Body of pancreas (tissue), 4 donors: ENCODE results near the gene TRPC1. TPM values are rescaled to one million over a fixed set of nuclear protein-coding genes. Genes with fewer than 3 reads are reported as not detected.

Source experiments
- ATAC-seq: fragments of 150-250 bp; one replicate; pipeline ENCODE4 v1.9.1; 2016
- DNase-seq, 4 donors: peaks; one replicate each; pipeline ENCODE4 v3.0.0-alpha.2; 2019
- H3K27ac ChIP-seq, 4 donors: fragments of 200-600 bp; sonication (generic); 1 replicate in 3 of 4; 2 replicates in 1 of 4; pipeline versions ENCODE4 v1.5.1 to v1.6.1; 2016 to 2019; ENCODE audit warnings: mild to moderate bottlenecking in 1 of 4, mixed read lengths in 1 of 4, moderate library complexity in 1 of 4
- H3K27me3 ChIP-seq, 2 donors: fragments of 200-600 bp; sonication (generic); one replicate each; pipeline ENCODE4 v1.6.0; 2016; ENCODE audit warnings: mild to moderate bottlenecking in 1 of 2
- H3K36me3 ChIP-seq, 2 donors: fragments of 200-600 bp; sonication (generic); replicated peaks in 1 of 2; 2 replicates each; pipeline ENCODE4 v1.5.1; 2016; ENCODE audit warnings: low read depth in 2 of 2; ENCODE audit not compliant: insufficient read depth in 1 of 2
- H3K4me1 ChIP-seq: fragments of 200-600 bp; sonication (generic); one replicate; pipeline ENCODE4 v1.6.0; 2016
- H3K4me3 ChIP-seq, 2 donors: fragments of 200-600 bp; sonication (generic); 1 replicate in 1 of 2; 2 replicates in 1 of 2; pipeline ENCODE4 v1.5.1; 2016 to 2019
- H3K9me3 ChIP-seq, 3 donors: fragments of 200-600 bp; sonication (generic); 1 replicate in 2 of 3; 2 replicates in 1 of 3; pipeline ENCODE4 v1.5.1; 2016
- CTCF ChIP-seq, 7 experiments: fragments of 450-650 bp in 4 of 7; fragments of 200-600 bp in 3 of 7; sonication (generic) in 3 of 7; IDR thresholded peaks; one replicate each; pipeline ENCODE4 v1.5.1; 2016 to 2019; ENCODE audit warnings: antibody characterized with exemption in 7 of 7
- POLR2A ChIP-seq, 3 donors: fragments of 450-650 bp; IDR thresholded peaks; one replicate each; pipeline ENCODE4 v1.6.1; 2016; ENCODE audit warnings: antibody characterized with exemption in 3 of 3, mild to moderate bottlenecking in 2 of 3
- WGBS, 2 donors: methylation state at CpG; one replicate each; pipeline ENCODE4 v1.1.5; 2017; 5-methylcytosine and 5-hydroxymethylcytosine counted together
- intact Hi-C: fragments of 100-400 bp; cut with DNase I; formaldehyde crosslinking; loops from one replicate; pipeline ENCODE4 v1.15.1; 2023
- total RNA-seq, 2 donors: library from RNA; depleted of rRNA; stranded (reverse); fragments of >200 nt; gene quantifications; one replicate each; pipeline ENCODE4 v1.1.0, GENCODE V29; 2016

TRPC1 gene
- total RNA-seq: 1 to 10 TPM; 6.9 to 7.5 TPM

GRCh38 chr3:142723968-142724681, at the start of gene TRPC1:
Gene TRPC1, plus strand, starts transcription at chr3:142724034. Its CDS starts 526 bp downstream, at chr3:142724560.
- TF ChIP-seq CTCF (IDR thresholded peaks at IDR 0.05) (no peak), POLR2A (IDR thresholded peaks at IDR 0.05) (peak; percentile 50 to 59 (median 55))
- Histone ChIP-seq H3K4me1 (peaks cover 10% of the 10 kb centered on the region), H3K27me3 (no peaks in the 10 kb centered on the region), H3K9me3 (no peaks in the 10 kb centered on the region), H3K27ac (peak within 1 kb of the TSS in 3 of 4 donors; percentile 44 to 77 (median 66)), H3K4me3 (peak within 1 kb of the TSS; percentile 34 to 65), H3K36me3 (no peaks in the 10 kb centered on the region)
- peak; percentile 59 to 72 (median 69) for DNase-seq
- 1% methylated on average over 25 to 58 of the region's 73 CpGs for WGBS, 2 donors
- ATAC-seq: peak; percentile 95
- intact Hi-C loops: no loop called here

- TF ChIP-seq POLR2A (IDR thresholded peaks at IDR 0.05) (no peak), CTCF (IDR thresholded peaks at IDR 0.05) (no peak)
- Histone ChIP-seq H3K4me3 (no peak overlapping the region), H3K9me3 (no peaks in the 10 kb centered on the region), H3K27me3 (no peaks in the 10 kb centered on the region), H3K4me1 (no peaks in the 10 kb centered on the region), H3K27ac (no peak overlapping the region), H3K36me3 (no peaks in the 10 kb centered on the region)
- 84 to 89% methylated on average over 2 of the region's 2 CpGs for WGBS, 2 donors
- no peak for ATAC-seq
- no peak for DNase-seq
- intact Hi-C loops: no loop called here
Measured at GRCh38 chr3:142676151-142676550, 47.7 kb upstream of the TRPC1 start.

GRCh38 chr3:142680710-142681109, 43.1 kb upstream of the TRPC1 start:
- H3K4me1 ChIP-seq: no peaks in the 10 kb centered on the region
- no peak overlapping the region for H3K4me3 ChIP-seq
- no peaks in the 10 kb centered on the region for H3K36me3 ChIP-seq
- ATAC-seq: peak; percentile 42
- no peak overlapping the region for H3K27ac ChIP-seq
- no peak for TF ChIP-seq POLR2A (IDR thresholded peaks at IDR 0.05)
- TF ChIP-seq CTCF (IDR thresholded peaks at IDR 0.05): peak in 4 of 7 experiments; percentile 35 to 52 (median 43)
- intact Hi-C loops: no loop called here
- no peaks in the 10 kb centered on the region for H3K9me3 ChIP-seq
- WGBS, 2 donors: 80 to 82% methylated on average over 2 of the region's 2 CpGs
- H3K27me3 ChIP-seq: no peaks in the 10 kb centered on the region
- DNase-seq: peak in 1 of 4 donors; percentile 7

- no peak for DNase-seq
- Histone ChIP-seq H3K4me1 (no peaks in the 10 kb centered on the region), H3K36me3 (no peaks in the 10 kb centered on the region), H3K4me3 (no peak overlapping the region), H3K27ac (no peak overlapping the region), H3K27me3 (no peaks in the 10 kb centered on the region), H3K9me3 (no peaks in the 10 kb centered on the region)
- TF ChIP-seq CTCF (IDR thresholded peaks at IDR 0.05) (no peak), POLR2A (IDR thresholded peaks at IDR 0.05) (no peak)
- ATAC-seq: no peak
- intact Hi-C loops: no loop called here
- 93 to 96% methylated on average over 2 of the region's 2 CpGs for WGBS, 2 donors
Measured at GRCh38 chr3:142690613-142691012, 33.2 kb upstream of the TRPC1 start.

GRCh38 chr3:142691527-142691926, 32.3 kb upstream of the TRPC1 start:
- Histone ChIP-seq H3K9me3 (no peaks in the 10 kb centered on the region), H3K27ac (no peak overlapping the region), H3K4me3 (no peak overlapping the region), H3K36me3 (no peaks in the 10 kb centered on the region), H3K27me3 (no peaks in the 10 kb centered on the region), H3K4me1 (no peaks in the 10 kb centered on the region)
- intact Hi-C loops: no loop called here
- 90 to 98% methylated on average over 2 of the region's 2 CpGs for WGBS, 2 donors
- DNase-seq (no peak), ATAC-seq (no peak)
- no peak for TF ChIP-seq POLR2A (IDR thresholded peaks at IDR 0.05)
- no peak for TF ChIP-seq CTCF (IDR thresholded peaks at IDR 0.05)
